Liver (tissue), 9 donors: Measurements from ENCODE around the gene FMR1NB. TPM values are rescaled to one million over a fixed set of nuclear protein-coding genes. Genes with fewer than 3 reads are reported as not detected.

Experiments
- DNase-seq: peaks from one replicate; pipeline ENCODE4 v3.0.0-alpha.2; 2017; ENCODE audit warnings: low spot score
- H3K27ac ChIP-seq, 2 donors: one replicate each; pipeline ENCODE4 v1.7.0; 2013; ENCODE audit warnings: inconsistent platforms in 2 of 2, low read length in 2 of 2, control low read depth in 1 of 2, low read depth in 1 of 2, mild to moderate bottlenecking in 1 of 2
- H3K27me3 ChIP-seq, 4 donors: one replicate each; pipeline versions ENCODE4 v1.6.1 to v1.7.0; 2013; ENCODE audit warnings: low read length in 3 of 4, inconsistent platforms in 1 of 4, mild to moderate bottlenecking in 1 of 4, moderate library complexity in 1 of 4; ENCODE audit not compliant: control insufficient read depth in 4 of 4, insufficient read depth in 4 of 4
- H3K36me3 ChIP-seq, 4 donors: one replicate each; pipeline versions ENCODE4 v1.6.1 to v1.7.0; 2013; ENCODE audit warnings: low read length in 3 of 4, mild to moderate bottlenecking in 3 of 4, low read depth in 1 of 4, moderate library complexity in 1 of 4; ENCODE audit not compliant: control insufficient read depth in 4 of 4, insufficient read depth in 3 of 4
- H3K4me1 ChIP-seq, 4 donors: one replicate each; pipeline versions ENCODE4 v1.6.1 to v1.7.0; 2013; ENCODE audit warnings: low read length in 3 of 4, mild to moderate bottlenecking in 3 of 4, moderate library complexity in 1 of 4; ENCODE audit not compliant: control insufficient read depth in 4 of 4, insufficient read depth in 4 of 4
- H3K4me3 ChIP-seq, 3 donors: one replicate each; pipeline versions ENCODE4 v1.6.1 to v1.7.0; 2013; ENCODE audit warnings: low read length in 3 of 3, control low read depth in 1 of 3, low read depth in 1 of 3, mild to moderate bottlenecking in 1 of 3
- H3K9ac ChIP-seq, 2 donors: one replicate each; pipeline ENCODE4 v1.7.0; 2013; ENCODE audit warnings: low read length in 2 of 2, mild to moderate bottlenecking in 2 of 2, moderate library complexity in 2 of 2, control low read depth in 1 of 2, low read depth in 1 of 2
- H3K9me3 ChIP-seq, 4 donors: one replicate each; pipeline versions ENCODE4 v1.6.1 to v1.7.0; 2013; ENCODE audit warnings: low read length in 3 of 4; ENCODE audit not compliant: control insufficient read depth in 4 of 4
- EGR1 ChIP-seq, 2 donors: IDR thresholded peaks; 2 replicates each; pipeline ENCODE4 v1.6.1; 2016 to 2018; ENCODE audit warnings: antibody characterized with exemption in 2 of 2, low read depth in 2 of 2
- FOXA1 ChIP-seq: IDR thresholded peaks from 2 replicates; pipeline ENCODE4 v1.6.1; 2016; ENCODE audit warnings: antibody characterized with exemption
- FOXA2 ChIP-seq: IDR thresholded peaks from 2 replicates; pipeline ENCODE4 v1.6.1; 2016; ENCODE audit warnings: antibody characterized with exemption
- HNF4G ChIP-seq: IDR thresholded peaks from 2 replicates; pipeline ENCODE4 v1.6.1; 2016; ENCODE audit warnings: antibody characterized with exemption
- JUND ChIP-seq, 2 donors: IDR thresholded peaks; 2 replicates each; pipeline ENCODE4 v1.6.1; 2016; ENCODE audit warnings: antibody characterized with exemption in 2 of 2
- RAD21 ChIP-seq, 2 donors: IDR thresholded peaks; 2 replicates each; pipeline ENCODE4 v1.6.1; 2016; ENCODE audit warnings: antibody characterized with exemption in 2 of 2, mild to moderate bottlenecking in 2 of 2
- RXRA ChIP-seq, 2 donors: IDR thresholded peaks; 2 replicates each; pipeline ENCODE4 v1.6.1; 2017 to 2018; ENCODE audit warnings: antibody characterized with exemption in 2 of 2, mild to moderate bottlenecking in 1 of 2
- SP1 ChIP-seq: IDR thresholded peaks from 2 replicates; pipeline ENCODE4 v1.6.1; 2018; ENCODE audit warnings: antibody characterized with exemption, mild to moderate bottlenecking
- TAF1 ChIP-seq: conservative IDR thresholded peaks from 2 replicates; pipeline ENCODE4 v1.6.1; 2016; ENCODE audit warnings: antibody characterized with exemption, mild to moderate bottlenecking
- YY1 ChIP-seq: IDR thresholded peaks from 2 replicates; pipeline ENCODE4 v1.6.1; 2016; ENCODE audit warnings: antibody characterized with exemption, mild to moderate bottlenecking
- WGBS: extraction: QIAGEN DNeasy Blood & Tissue Kit; methylation state at CpG from one replicate; pipeline ENCODE4 v1.1.7; 2013; 5-methylcytosine and 5-hydroxymethylcytosine counted together
- polyA plus RNA-seq, 2 donors: library from polyadenylated mRNA; stranded (reverse) in 1 of 2; unstranded in 1 of 2; fragments of 200-250 nt in 1 of 2; fragments of >200 nt in 1 of 2; fragmentation: Nextera tagmentation in 1 of 2; extraction: Ambion mirVana in 1 of 2; gene quantifications; one replicate each; pipeline versions ENCODE4 v1.2.1 to v1.2.3, GENCODE V29; 2013 to 2015
- total RNA-seq, 2 donors: library from RNA; depleted of rRNA; stranded (reverse); fragments of >200 nt; gene quantifications; one replicate each; pipeline ENCODE4 v1.2.3, GENCODE V29; 2014
- TF ChIP-seq, protein P1 (sequence below): fragments of 150-350 bp; IDR thresholded peaks from 2 replicates; pipeline ENCODE4 v1.5.1; 2017; ENCODE audit warnings: improper control_type of control experiment, low read depth, low read length; ENCODE audit not compliant: missing input control
- TF ChIP-seq, protein P2 (sequence below): IDR thresholded peaks from 2 replicates; pipeline ENCODE4 v1.6.1; 2016; ENCODE audit warnings: antibody characterized with exemption
- TF ChIP-seq, protein P3 (sequence below): IDR thresholded peaks from 2 replicates; pipeline ENCODE4 v1.6.1; 2016; ENCODE audit warnings: antibody characterized with exemption, mild to moderate bottlenecking
- TF ChIP-seq, protein P4 (sequence below): IDR thresholded peaks from 2 replicates; pipeline ENCODE4 v1.6.1; 2016; ENCODE audit warnings: antibody characterized with exemption
- TF ChIP-seq, protein P5 (sequence below): IDR thresholded peaks from 2 replicates; pipeline ENCODE4 v1.6.1; 2016; ENCODE audit warnings: antibody characterized with exemption
- donor health status: healthy.
- donor health status: healthy.
- donor health status: healthy.
- donor health status: healthy.
- donor health status: healthy.

Gene FMR1NB
- total and polyA plus RNA-seq, 4 donors, result not detected

DNA sequence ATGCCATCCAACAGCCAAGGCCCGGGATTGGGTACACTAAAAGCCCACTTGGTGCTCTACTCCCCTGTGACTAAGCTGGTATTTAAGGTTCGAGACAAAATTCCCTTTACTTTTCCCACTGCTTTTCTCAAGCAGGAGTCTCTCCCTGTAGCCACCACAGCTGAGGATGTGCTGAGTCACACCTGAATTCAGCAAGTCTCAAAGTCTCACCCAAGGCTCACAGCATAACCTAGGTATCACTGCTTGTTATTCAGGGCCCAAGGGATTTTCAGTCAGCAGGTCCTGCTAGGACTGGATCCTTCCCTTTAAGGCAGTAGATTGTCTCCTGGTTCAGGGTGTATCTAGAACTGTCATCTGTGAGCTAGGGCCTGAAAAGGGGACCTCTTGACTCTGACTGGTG lies 39.2 kb downstream of the FMR1NB start:
- Histone ChIP-seq H3K4me1 (no peaks in the 10 kb centered on the region), H3K9me3 (no peaks in the 10 kb centered on the region), H3K4me3 (no peak overlapping the region), H3K36me3 (no peaks in the 10 kb centered on the region), H3K27ac (no peak overlapping the region), H3K27me3 (no peaks in the 10 kb centered on the region), H3K9ac (no peak overlapping the region)
- WGBS, result 90% methylated on average over 2 of the region's 2 CpGs
- TF ChIP-seq, protein P1, sequence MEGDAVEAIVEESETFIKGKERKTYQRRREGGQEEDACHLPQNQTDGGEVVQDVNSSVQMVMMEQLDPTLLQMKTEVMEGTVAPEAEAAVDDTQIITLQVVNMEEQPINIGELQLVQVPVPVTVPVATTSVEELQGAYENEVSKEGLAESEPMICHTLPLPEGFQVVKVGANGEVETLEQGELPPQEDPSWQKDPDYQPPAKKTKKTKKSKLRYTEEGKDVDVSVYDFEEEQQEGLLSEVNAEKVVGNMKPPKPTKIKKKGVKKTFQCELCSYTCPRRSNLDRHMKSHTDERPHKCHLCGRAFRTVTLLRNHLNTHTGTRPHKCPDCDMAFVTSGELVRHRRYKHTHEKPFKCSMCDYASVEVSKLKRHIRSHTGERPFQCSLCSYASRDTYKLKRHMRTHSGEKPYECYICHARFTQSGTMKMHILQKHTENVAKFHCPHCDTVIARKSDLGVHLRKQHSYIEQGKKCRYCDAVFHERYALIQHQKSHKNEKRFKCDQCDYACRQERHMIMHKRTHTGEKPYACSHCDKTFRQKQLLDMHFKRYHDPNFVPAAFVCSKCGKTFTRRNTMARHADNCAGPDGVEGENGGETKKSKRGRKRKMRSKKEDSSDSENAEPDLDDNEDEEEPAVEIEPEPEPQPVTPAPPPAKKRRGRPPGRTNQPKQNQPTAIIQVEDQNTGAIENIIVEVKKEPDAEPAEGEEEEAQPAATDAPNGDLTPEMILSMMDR, result no peak
- TF ChIP-seq FOXA2 (no peak), JUND (IDR thresholded peaks at IDR 0.05) (no peak), TAF1 (no peak), HNF4G (no peak), EGR1 (IDR thresholded peaks at IDR 0.05; ENCODE audit: low read depth in 2 of 2) (no peak), SP1 (no peak)
- TF ChIP-seq, protein P2, sequence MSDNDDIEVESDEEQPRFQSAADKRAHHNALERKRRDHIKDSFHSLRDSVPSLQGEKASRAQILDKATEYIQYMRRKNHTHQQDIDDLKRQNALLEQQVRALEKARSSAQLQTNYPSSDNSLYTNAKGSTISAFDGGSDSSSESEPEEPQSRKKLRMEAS, result no peak
- TF ChIP-seq, protein P3, sequence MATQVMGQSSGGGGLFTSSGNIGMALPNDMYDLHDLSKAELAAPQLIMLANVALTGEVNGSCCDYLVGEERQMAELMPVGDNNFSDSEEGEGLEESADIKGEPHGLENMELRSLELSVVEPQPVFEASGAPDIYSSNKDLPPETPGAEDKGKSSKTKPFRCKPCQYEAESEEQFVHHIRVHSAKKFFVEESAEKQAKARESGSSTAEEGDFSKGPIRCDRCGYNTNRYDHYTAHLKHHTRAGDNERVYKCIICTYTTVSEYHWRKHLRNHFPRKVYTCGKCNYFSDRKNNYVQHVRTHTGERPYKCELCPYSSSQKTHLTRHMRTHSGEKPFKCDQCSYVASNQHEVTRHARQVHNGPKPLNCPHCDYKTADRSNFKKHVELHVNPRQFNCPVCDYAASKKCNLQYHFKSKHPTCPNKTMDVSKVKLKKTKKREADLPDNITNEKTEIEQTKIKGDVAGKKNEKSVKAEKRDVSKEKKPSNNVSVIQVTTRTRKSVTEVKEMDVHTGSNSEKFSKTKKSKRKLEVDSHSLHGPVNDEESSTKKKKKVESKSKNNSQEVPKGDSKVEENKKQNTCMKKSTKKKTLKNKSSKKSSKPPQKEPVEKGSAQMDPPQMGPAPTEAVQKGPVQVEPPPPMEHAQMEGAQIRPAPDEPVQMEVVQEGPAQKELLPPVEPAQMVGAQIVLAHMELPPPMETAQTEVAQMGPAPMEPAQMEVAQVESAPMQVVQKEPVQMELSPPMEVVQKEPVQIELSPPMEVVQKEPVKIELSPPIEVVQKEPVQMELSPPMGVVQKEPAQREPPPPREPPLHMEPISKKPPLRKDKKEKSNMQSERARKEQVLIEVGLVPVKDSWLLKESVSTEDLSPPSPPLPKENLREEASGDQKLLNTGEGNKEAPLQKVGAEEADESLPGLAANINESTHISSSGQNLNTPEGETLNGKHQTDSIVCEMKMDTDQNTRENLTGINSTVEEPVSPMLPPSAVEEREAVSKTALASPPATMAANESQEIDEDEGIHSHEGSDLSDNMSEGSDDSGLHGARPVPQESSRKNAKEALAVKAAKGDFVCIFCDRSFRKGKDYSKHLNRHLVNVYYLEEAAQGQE, result no peak
- TF ChIP-seq, protein P4, sequence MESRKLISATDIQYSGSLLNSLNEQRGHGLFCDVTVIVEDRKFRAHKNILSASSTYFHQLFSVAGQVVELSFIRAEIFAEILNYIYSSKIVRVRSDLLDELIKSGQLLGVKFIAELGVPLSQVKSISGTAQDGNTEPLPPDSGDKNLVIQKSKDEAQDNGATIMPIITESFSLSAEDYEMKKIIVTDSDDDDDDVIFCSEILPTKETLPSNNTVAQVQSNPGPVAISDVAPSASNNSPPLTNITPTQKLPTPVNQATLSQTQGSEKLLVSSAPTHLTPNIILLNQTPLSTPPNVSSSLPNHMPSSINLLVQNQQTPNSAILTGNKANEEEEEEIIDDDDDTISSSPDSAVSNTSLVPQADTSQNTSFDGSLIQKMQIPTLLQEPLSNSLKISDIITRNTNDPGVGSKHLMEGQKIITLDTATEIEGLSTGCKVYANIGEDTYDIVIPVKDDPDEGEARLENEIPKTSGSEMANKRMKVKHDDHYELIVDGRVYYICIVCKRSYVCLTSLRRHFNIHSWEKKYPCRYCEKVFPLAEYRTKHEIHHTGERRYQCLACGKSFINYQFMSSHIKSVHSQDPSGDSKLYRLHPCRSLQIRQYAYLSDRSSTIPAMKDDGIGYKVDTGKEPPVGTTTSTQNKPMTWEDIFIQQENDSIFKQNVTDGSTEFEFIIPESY, result no peak
- no peak for DNase-seq

DNA sequence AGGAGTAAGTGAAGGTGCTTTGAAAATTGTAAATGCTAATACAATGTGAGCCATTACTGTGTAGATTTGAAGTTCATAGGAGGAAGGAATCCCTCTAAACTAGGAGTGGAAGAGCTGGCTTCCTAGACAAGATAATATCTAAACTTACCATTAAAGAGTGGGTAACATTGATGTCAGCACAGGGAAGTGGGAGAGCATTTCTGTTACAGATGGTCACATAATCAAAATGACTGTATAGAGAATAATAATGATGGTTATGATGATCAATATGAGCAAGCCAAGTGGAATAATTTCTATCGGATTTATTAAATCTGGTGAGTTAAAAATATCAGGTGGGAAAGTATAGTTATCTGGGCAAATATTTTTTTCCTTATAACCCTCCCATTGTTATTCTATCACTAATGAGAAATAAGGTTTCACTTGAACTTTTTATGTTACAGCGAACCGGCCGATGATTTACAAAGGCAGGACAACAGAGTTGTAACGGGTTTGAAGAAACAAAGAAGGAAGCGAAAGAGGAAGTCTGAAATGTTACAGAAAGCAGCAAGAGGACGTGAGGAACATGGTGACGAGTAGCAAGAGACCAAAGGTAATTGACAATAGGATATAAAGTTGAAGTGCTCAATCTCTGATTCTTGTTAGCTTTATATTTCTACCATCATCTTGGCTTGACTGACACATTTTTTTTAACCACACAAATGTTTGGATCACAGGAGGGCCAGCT lies 43.5 kb downstream of the FMR1NB start:
- no peak overlapping the region for H3K27ac ChIP-seq
- no peak for TF ChIP-seq FOXA2
- TF ChIP-seq, protein P2, result no peak
- TF ChIP-seq RAD21 (IDR thresholded peaks at IDR 0.05), result no peak
- no peak for TF ChIP-seq JUND (IDR thresholded peaks at IDR 0.05)
- TF ChIP-seq RXRA (IDR thresholded peaks at IDR 0.05), result no peak
- TF ChIP-seq TAF1, result no peak
- no peak for TF ChIP-seq FOXA1
- TF ChIP-seq, protein P5, sequence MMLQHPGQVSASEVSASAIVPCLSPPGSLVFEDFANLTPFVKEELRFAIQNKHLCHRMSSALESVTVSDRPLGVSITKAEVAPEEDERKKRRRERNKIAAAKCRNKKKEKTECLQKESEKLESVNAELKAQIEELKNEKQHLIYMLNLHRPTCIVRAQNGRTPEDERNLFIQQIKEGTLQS, result no peak
- TF ChIP-seq YY1, result no peak
- TF ChIP-seq, protein P4, result no peak
- no peak overlapping the region for H3K9ac ChIP-seq
- 88% methylated on average over 8 of the region's 8 CpGs for WGBS
- H3K9me3 ChIP-seq, result no peaks in the 10 kb centered on the region
- no peaks in the 10 kb centered on the region for H3K4me1 ChIP-seq
- H3K36me3 ChIP-seq, result no peaks in the 10 kb centered on the region
- H3K27me3 ChIP-seq, result no peaks in the 10 kb centered on the region
- DNase-seq, result no peak
- no peak overlapping the region for H3K4me3 ChIP-seq
